Measurements from ENCODE around the gene IPCEF1. TPM values are rescaled to one million over a fixed set of nuclear protein-coding genes. Genes with fewer than 3 reads are reported as not detected.
A peak's percentile ranks its signal among the peaks of the same experiment; 100 is the strongest.

The IPCEF1 gene
- 1 to 10 TPM in 3 of 4 donors, under 1 TPM in 1; 0.37 to 8.7 (median 3.8) TPM for total RNA-seq

GRCh38 chr6:154356690-154357089 is at the start of gene IPCEF1:
IPCEF1 (minus strand) TSS chr6:154356803; CDS start chr6:154265947, 90,856 bp downstream.
- H3K27ac ChIP-seq = peak within 1 kb of the TSS in 1 of 4 donors; percentile 8
- H3K4me3 ChIP-seq = no peak within 1 kb of the TSS
- H3K36me3 ChIP-seq = no peaks in the 10 kb centered on the region
- TF ChIP-seq POLR2AphosphoS5 (IDR thresholded peaks at IDR 0.05) (no peak), POLR2A (IDR thresholded peaks at IDR 0.05) (no peak), CTCF (IDR thresholded peaks at IDR 0.05) (no peak), EP300 (IDR thresholded peaks at IDR 0.05; ENCODE audit: low read depth) (no peak)
- in situ Hi-C loops (cut with MboI; ENCODE audit: low pct_ligation_motif_present in 1 of 4, low pct_unique_long_range_greater_than_20kb in 1 of 4, low sequenced_read_pairs in 3 of 4) = loop anchor here in 1 of 4 donors (25.0 kb wide), 1 partner anchor 194 kb away; no protein-coding TSS in a partner anchor
- WGBS, 2 donors (ENCODE audit: low coverage in 1 of 2) = 75% methylated on average over 3 of the region's 3 CpGs; no CpG with 5 or more reads in 1 of the 2 donors
- no peaks in the 10 kb centered on the region for H3K4me1 ChIP-seq
- no peaks in the 10 kb centered on the region for H3K27me3 ChIP-seq
- intact Hi-C loops (cut with DNase I; ENCODE audit: low total_unique reads) = no loop called here
- no peaks in the 10 kb centered on the region for H3K9me3 ChIP-seq
- DNase-seq = no peak

- Histone ChIP-seq H3K9me3 (no peaks in the 10 kb centered on the region), H3K4me3 (no peak overlapping the region), H3K4me1 (peaks cover 7 to 35% (median 23%) of the 10 kb centered on the region in 4 donors), H3K27ac (no peak overlapping the region), H3K27me3 (no peaks in the 10 kb centered on the region), H3K36me3 (peaks cover 0 to 4% (median 0%) of the 10 kb centered on the region in 4 donors)
- in situ Hi-C loops (cut with MboI; ENCODE audit: low pct_ligation_motif_present in 1 of 4, low pct_unique_long_range_greater_than_20kb in 1 of 4, low sequenced_read_pairs in 3 of 4) (no loop called here), intact Hi-C loops (cut with DNase I; ENCODE audit: low total_unique reads) (loop anchor here (10.0 kb wide), 1 partner anchor 252 kb away; no protein-coding TSS in a partner anchor)
- WGBS, 2 donors (ENCODE audit: low coverage in 1 of 2) = 93 to 95% methylated on average over 12 to 20 of the region's 20 CpGs
- no peak for TF ChIP-seq CTCF (IDR thresholded peaks at IDR 0.05)
- no peak for TF ChIP-seq POLR2A (IDR thresholded peaks at IDR 0.05)
- no peak for TF ChIP-seq POLR2AphosphoS5 (IDR thresholded peaks at IDR 0.05)
- no peak for TF ChIP-seq EP300 (IDR thresholded peaks at IDR 0.05; ENCODE audit: low read depth)
- no peak for DNase-seq
Observed at GRCh38 chr6:154406301-154406700, 49.7 kb upstream of the IPCEF1 start.

- in situ Hi-C loops (cut with MboI; ENCODE audit: low pct_ligation_motif_present in 1 of 4, low pct_unique_long_range_greater_than_20kb in 1 of 4, low sequenced_read_pairs in 3 of 4) (no loop called here), intact Hi-C loops (cut with DNase I; ENCODE audit: low total_unique reads) (loop anchor here (10.0 kb wide), 1 partner anchor 250 kb away; no protein-coding TSS in a partner anchor)
- no peak overlapping the region for H3K4me3 ChIP-seq
- peaks cover 4 to 20% (median 11%) of the 10 kb centered on the region in 4 donors for H3K4me1 ChIP-seq
- peaks cover 0 to 6% (median 0%) of the 10 kb centered on the region in 4 donors for H3K36me3 ChIP-seq
- DNase-seq = no peak
- no peaks in the 10 kb centered on the region for H3K27me3 ChIP-seq
- H3K9me3 ChIP-seq = no peaks in the 10 kb centered on the region
- H3K27ac ChIP-seq = peak overlapping the region in 3 of 4 donors; percentile 44 to 52 (median 45)
- TF ChIP-seq POLR2A (IDR thresholded peaks at IDR 0.05) (no peak), POLR2AphosphoS5 (IDR thresholded peaks at IDR 0.05) (no peak), CTCF (IDR thresholded peaks at IDR 0.05) (no peak), EP300 (IDR thresholded peaks at IDR 0.05; ENCODE audit: low read depth) (no peak)
- 60 to 69% methylated on average over 5 to 6 of the region's 6 CpGs for WGBS, 2 donors (ENCODE audit: low coverage in 1 of 2)
Observed at GRCh38 chr6:154404791-154405400, 48.3 kb upstream of the IPCEF1 start.

GRCh38 chr6:154403788-154404187 is 47.2 kb upstream of the IPCEF1 start:
- DNase-seq = peak; percentile 19
- Histone ChIP-seq H3K27ac (peak overlapping the region in 3 of 4 donors; percentile 44 to 52 (median 45)), H3K36me3 (peaks cover 0 to 6% (median 0%) of the 10 kb centered on the region in 4 donors), H3K4me1 (peaks cover 4 to 9% (median 6%) of the 10 kb centered on the region in 4 donors), H3K4me3 (no peak overlapping the region), H3K9me3 (no peaks in the 10 kb centered on the region), H3K27me3 (no peaks in the 10 kb centered on the region)
- intact Hi-C loops (cut with DNase I; ENCODE audit: low total_unique reads) (loop anchor here (10.0 kb wide), 1 partner anchor 249 kb away; no protein-coding TSS in a partner anchor), in situ Hi-C loops (cut with MboI; ENCODE audit: low pct_ligation_motif_present in 1 of 4, low pct_unique_long_range_greater_than_20kb in 1 of 4, low sequenced_read_pairs in 3 of 4) (no loop called here)
- WGBS, 2 donors (ENCODE audit: low coverage in 1 of 2) = 18 to 25% methylated on average over 2 to 4 of the region's 4 CpGs
- TF ChIP-seq EP300 (IDR thresholded peaks at IDR 0.05; ENCODE audit: low read depth) (no peak), POLR2A (IDR thresholded peaks at IDR 0.05) (no peak), CTCF (IDR thresholded peaks at IDR 0.05) (no peak), POLR2AphosphoS5 (IDR thresholded peaks at IDR 0.05) (no peak)

All from transverse colon (tissue), 4 donors.